ENCODE results near the gene CHL1.

DNA sequence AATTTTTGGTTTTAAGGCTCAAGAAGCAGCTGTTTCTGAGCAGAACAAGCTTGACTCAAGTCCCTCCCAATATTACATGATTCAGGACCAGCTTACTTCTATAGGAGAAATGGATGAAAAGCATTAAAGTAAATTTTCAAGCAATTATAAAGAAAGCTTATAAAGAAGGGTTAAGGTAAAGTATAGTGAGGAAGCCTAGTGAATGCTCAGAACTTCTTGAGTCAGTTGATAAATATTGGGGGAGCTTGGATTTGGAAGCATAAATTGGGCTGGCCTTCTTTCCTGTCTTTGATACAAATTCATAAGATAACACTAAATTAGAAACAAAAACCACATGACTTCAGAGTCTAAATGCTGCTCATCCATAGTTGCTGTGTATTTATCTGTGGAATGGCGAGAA, 156.0 kb downstream of the CHL1 start:
- no peak for TF ChIP-seq CTCF (conservative IDR thresholded peaks at IDR 0.05 in 1 of 2, IDR thresholded peaks at IDR 0.05 in 1 of 2; ENCODE audit: low read depth in 1 of 2, low read length in 2 of 2)
- no peak for TF ChIP-seq EZH2 (IDR thresholded peaks at IDR 0.05; ENCODE audit: low read length, missing control alignments)

Measured in fibroblast of lung (primary cell).